SK-N-SH (cell line): ENCODE results near the gene GABRD. TPM values are rescaled to one million over a fixed set of nuclear protein-coding genes. Genes with fewer than 3 reads are reported as not detected.

ENCODE experiments used
- CTCF ChIA-PET: fragments of 300-600, 350-600 bp; formaldehyde crosslinking; extraction: SDS; loops from one replicate; lab custom pipeline; 2021; lab: Yijun Ruan, JAX
- POLR2A ChIA-PET: fragments of 350-600 bp; sonication (Branson Sonifier 250); formaldehyde crosslinking; extraction: SDS; loops from one replicate; lab custom pipeline; 2020; ENCODE audit warnings: antibody characterized with exemption, inconsistent platforms; lab: Yijun Ruan, JAX
- DNase-seq: peaks from one replicate; pipeline ENCODE4 v3.0.0; 2012
- H2AFZ ChIP-seq: fragments of 200-600 bp; sonication (generic); 2 replicates; pipeline ENCODE4 v1.8.1; 2016; ENCODE audit warnings: antibody characterized with exemption, mild to moderate bottlenecking, low read depth
- H3F3A ChIP-seq: fragments of 200-600 bp; sonication (generic); replicated peaks from 2 replicates; pipeline ENCODE3; 2016; ENCODE audit warnings: antibody characterized with exemption, mild to moderate bottlenecking; ENCODE audit not compliant: insufficient read depth
- H3K27ac ChIP-seq, 2 experiments: fragments of 200-500 bp in 1 of 2; fragments of 200-600 bp in 1 of 2; sonication (Bioruptor generic) in 1 of 2; sonication (generic), shearing (Covaris generic) in 1 of 2; 2 replicates each; pipeline versions ENCODE4 v1.5.1 to v1.6.1; 2014 to 2016; ENCODE audit warnings: low read depth in 2 of 2, inconsistent platforms in 1 of 2, low read length in 1 of 2, mild to moderate bottlenecking in 1 of 2, mixed read lengths in 1 of 2
- H3K27me3 ChIP-seq: fragments of 200-600 bp; sonication (generic), shearing (Covaris generic); 2 replicates; pipeline ENCODE4 v1.6.1; 2016; ENCODE audit warnings: mixed run types; ENCODE audit not compliant: insufficient read depth
- H3K36me3 ChIP-seq, 2 experiments: fragments of 200-500 bp in 1 of 2; fragments of 200-600 bp in 1 of 2; sonication (Bioruptor generic) in 1 of 2; sonication (generic) in 1 of 2; replicated peaks in 1 of 2; 2 replicates each; pipeline versions ENCODE3 to v1.5.1; 2014 to 2016; ENCODE audit warnings: low read length in 1 of 2, mild to moderate bottlenecking in 1 of 2; ENCODE audit not compliant: insufficient read depth in 2 of 2, control insufficient read depth in 1 of 2
- H3K4me1 ChIP-seq, 2 experiments: fragments of 200-500 bp in 1 of 2; fragments of 200-600 bp in 1 of 2; sonication (Bioruptor generic) in 1 of 2; sonication (generic), shearing (Covaris generic) in 1 of 2; 2 replicates each; pipeline versions ENCODE4 v1.5.1 to v1.6.1; 2014 to 2016; ENCODE audit warnings: low read depth in 1 of 2, low read length in 1 of 2, mixed run types in 1 of 2; ENCODE audit not compliant: insufficient read depth in 2 of 2, control insufficient read depth in 1 of 2
- H3K4me2 ChIP-seq: fragments of 200-600 bp; sonication (generic), shearing (Covaris generic); 2 replicates; pipeline ENCODE4 v1.6.1; 2017; ENCODE audit warnings: mixed run types
- H3K4me3 ChIP-seq, 2 experiments: fragments of 200-500 bp in 1 of 2; fragments of 200-600 bp in 1 of 2; sonication (Bioruptor generic) in 1 of 2; sonication (generic), shearing (Covaris generic) in 1 of 2; 2 replicates each; pipeline versions ENCODE4 v1.5.1 to v1.8.1; 2014 to 2016; ENCODE audit warnings: low read depth in 2 of 2, inconsistent platforms in 1 of 2, low read length in 1 of 2, mild to moderate bottlenecking in 1 of 2, mixed read lengths in 1 of 2, moderate library complexity in 1 of 2
- H3K79me2 ChIP-seq: fragments of 200-600 bp; sonication (generic); 2 replicates; pipeline ENCODE4 v1.8.1; 2017; ENCODE audit warnings: mild to moderate bottlenecking; ENCODE audit not compliant: insufficient read depth
- H3K9ac ChIP-seq: fragments of 200-600 bp; sonication (generic); 2 replicates; pipeline ENCODE4 v1.6.1; 2017; ENCODE audit warnings: mixed run types
- H3K9me2 ChIP-seq: fragments of 200-600 bp; sonication (generic); 2 replicates; pipeline ENCODE4 v1.6.1; 2017; ENCODE audit warnings: mixed run types
- H3K9me3 ChIP-seq: fragments of 200-600 bp; sonication (generic); 2 replicates; pipeline ENCODE4 v1.6.1; 2017; ENCODE audit warnings: mixed run types, mild to moderate bottlenecking, moderate library complexity
- H4K20me1 ChIP-seq: fragments of 200-600 bp; sonication (generic); 2 replicates; pipeline ENCODE4 v1.6.1; 2017; ENCODE audit warnings: mild to moderate bottlenecking, mixed run types; ENCODE audit not compliant: insufficient read depth
- CTCF ChIP-seq: fragments of 200-600 bp; sonication (generic); IDR thresholded peaks from 2 replicates; pipeline ENCODE4 v1.6.1; 2017; ENCODE audit warnings: antibody characterized with exemption, mild to moderate bottlenecking, moderate library complexity
- EZH2phosphoT487 ChIP-seq: fragments of 200-600 bp; sonication (generic); IDR thresholded peaks from 2 replicates; pipeline ENCODE4 v1.6.1; 2017; ENCODE audit warnings: low read depth, mixed run types, mild to moderate bottlenecking, antibody characterized with exemption, moderate library complexity, borderline replicate concordance
- FOXJ3 ChIP-seq: sonication (generic); formaldehyde crosslinking; IDR thresholded peaks from 2 replicates; pipeline ENCODE4 v1.5.1; 2020; ENCODE audit warnings: mild to moderate bottlenecking, missing genetic modification reagents
- GATA2 ChIP-seq: sonication (generic); formaldehyde crosslinking; IDR thresholded peaks from 2 replicates; pipeline ENCODE4 v1.5.0; 2020; ENCODE audit warnings: mild to moderate bottlenecking, missing genetic modification reagents
- MAX ChIP-seq: IDR thresholded peaks from 2 replicates; pipeline ENCODE4 v1.4.0; 2012; ENCODE audit warnings: low read depth
- NFIC ChIP-seq: IDR thresholded peaks from 2 replicates; pipeline ENCODE4 v1.4.0; 2012; ENCODE audit warnings: borderline replicate concordance
- SMC3 ChIP-seq: IDR thresholded peaks from 2 replicates; pipeline ENCODE4 v1.6.1; 2012; ENCODE audit warnings: low read depth, low read length, improper control_type of control experiment
- TCF12 ChIP-seq: IDR thresholded peaks from 2 replicates; pipeline ENCODE4 v1.4.0; 2012
- USF2 ChIP-seq: fragments of 150-350 bp; IDR thresholded peaks from 2 replicates; pipeline ENCODE4 v1.6.1; 2017; ENCODE audit warnings: antibody characterized with exemption, low read length, low read depth, borderline replicate concordance
- whole genome bisulfite sequencing: methylation state at CpG from one replicate; pipeline ENCODE4 v1.1.6; 2017; ENCODE audit warnings: low lambda C conversion rate; 5-methylcytosine and 5-hydroxymethylcytosine counted together
- polyA plus RNA-seq, 3 experiments: library from polyadenylated mRNA; depleted of rRNA; stranded (reverse); fragments of >200 nt; gene quantifications; 2 replicates each; pipeline ENCODE4 v1.2.3, GENCODE V29; 2012
- TF ChIP-seq, protein P1 (sequence below): IDR thresholded peaks from 2 replicates; pipeline ENCODE4 v1.6.1; 2012; ENCODE audit warnings: mild to moderate bottlenecking, low read depth, low read length, moderate library complexity
- TF ChIP-seq, protein P2 (sequence below): fragments of 150-350 bp; IDR thresholded peaks from 2 replicates; pipeline ENCODE4 v1.6.1; 2016; ENCODE audit warnings: mild to moderate bottlenecking, low read depth, low read length
- TF ChIP-seq, protein P3 (sequence below): IDR thresholded peaks from 2 replicates; pipeline ENCODE4; 2012
- TF ChIP-seq, protein P4 (sequence below): IDR thresholded peaks from 2 replicates; pipeline ENCODE4 v1.4.0; 2012; ENCODE audit warnings: low read depth, borderline replicate concordance

GABRD gene
- polyA plus RNA-seq, 1 of the 3 experiments (the other 2 are of a cell fraction), result 0.07 TPM

DNA sequence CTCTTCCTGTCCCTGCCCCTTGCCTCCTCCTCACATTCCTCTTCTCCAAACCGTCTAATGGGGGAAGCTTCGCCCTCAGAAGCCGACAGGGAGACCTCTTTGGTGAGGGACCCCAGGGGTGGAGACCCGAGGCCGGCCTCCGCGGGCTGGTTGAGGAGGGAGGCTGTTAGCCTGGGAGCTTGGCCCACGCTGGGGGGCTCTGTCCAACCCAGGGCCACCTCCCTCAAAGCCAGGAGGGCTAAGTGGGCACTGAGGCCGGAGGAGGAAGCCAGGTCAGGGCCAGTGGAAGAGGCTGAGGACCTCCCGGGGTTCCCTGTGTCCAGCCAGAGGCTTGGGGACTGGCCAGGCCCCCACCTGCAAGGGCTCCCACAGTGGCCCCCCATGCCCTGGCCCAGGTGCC is 5.3 kb downstream of the GABRD start (continued):
- no peak for TF ChIP-seq NFIC
- TF ChIP-seq TCF12, result no peak
- no peak for TF ChIP-seq FOXJ3 (CRISPR knock-in tag)
- TF ChIP-seq USF2, result no peak
- TF ChIP-seq, protein P1, sequence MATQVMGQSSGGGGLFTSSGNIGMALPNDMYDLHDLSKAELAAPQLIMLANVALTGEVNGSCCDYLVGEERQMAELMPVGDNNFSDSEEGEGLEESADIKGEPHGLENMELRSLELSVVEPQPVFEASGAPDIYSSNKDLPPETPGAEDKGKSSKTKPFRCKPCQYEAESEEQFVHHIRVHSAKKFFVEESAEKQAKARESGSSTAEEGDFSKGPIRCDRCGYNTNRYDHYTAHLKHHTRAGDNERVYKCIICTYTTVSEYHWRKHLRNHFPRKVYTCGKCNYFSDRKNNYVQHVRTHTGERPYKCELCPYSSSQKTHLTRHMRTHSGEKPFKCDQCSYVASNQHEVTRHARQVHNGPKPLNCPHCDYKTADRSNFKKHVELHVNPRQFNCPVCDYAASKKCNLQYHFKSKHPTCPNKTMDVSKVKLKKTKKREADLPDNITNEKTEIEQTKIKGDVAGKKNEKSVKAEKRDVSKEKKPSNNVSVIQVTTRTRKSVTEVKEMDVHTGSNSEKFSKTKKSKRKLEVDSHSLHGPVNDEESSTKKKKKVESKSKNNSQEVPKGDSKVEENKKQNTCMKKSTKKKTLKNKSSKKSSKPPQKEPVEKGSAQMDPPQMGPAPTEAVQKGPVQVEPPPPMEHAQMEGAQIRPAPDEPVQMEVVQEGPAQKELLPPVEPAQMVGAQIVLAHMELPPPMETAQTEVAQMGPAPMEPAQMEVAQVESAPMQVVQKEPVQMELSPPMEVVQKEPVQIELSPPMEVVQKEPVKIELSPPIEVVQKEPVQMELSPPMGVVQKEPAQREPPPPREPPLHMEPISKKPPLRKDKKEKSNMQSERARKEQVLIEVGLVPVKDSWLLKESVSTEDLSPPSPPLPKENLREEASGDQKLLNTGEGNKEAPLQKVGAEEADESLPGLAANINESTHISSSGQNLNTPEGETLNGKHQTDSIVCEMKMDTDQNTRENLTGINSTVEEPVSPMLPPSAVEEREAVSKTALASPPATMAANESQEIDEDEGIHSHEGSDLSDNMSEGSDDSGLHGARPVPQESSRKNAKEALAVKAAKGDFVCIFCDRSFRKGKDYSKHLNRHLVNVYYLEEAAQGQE, result no peak
- TF ChIP-seq, protein P2, sequence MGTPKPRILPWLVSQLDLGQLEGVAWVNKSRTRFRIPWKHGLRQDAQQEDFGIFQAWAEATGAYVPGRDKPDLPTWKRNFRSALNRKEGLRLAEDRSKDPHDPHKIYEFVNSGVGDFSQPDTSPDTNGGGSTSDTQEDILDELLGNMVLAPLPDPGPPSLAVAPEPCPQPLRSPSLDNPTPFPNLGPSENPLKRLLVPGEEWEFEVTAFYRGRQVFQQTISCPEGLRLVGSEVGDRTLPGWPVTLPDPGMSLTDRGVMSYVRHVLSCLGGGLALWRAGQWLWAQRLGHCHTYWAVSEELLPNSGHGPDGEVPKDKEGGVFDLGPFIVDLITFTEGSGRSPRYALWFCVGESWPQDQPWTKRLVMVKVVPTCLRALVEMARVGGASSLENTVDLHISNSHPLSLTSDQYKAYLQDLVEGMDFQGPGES, result no peak
- TF ChIP-seq GATA2, result no peak

GRCh38 chr1:2024887-2025286 is 5.7 kb downstream of the GABRD start:
- WGBS, result 80% methylated on average over 7 of the region's 18 CpGs
- H3K27me3 ChIP-seq, result peaks cover 3% of the 10 kb centered on the region; the same call in 1 of the 2 replicates
- CTCF ChIA-PET, result interaction anchor here (1.0 to 7.1 kb wide), 4 partner anchors 20 to 81 kb away, joined by 3 to 63 read pairs (median 4); no protein-coding TSS in a partner anchor

More at GRCh38 chr1:2024887-2025286, 5.7 kb downstream of the GABRD start:
- Histone ChIP-seq H3K4me3 (no peak overlapping the region), H3K79me2 (no peaks in the 10 kb centered on the region), H3K4me1 (no peaks in the 10 kb centered on the region), H2AFZ (no peak overlapping the region), H4K20me1 (no peaks in the 10 kb centered on the region), H3K36me3 (no peaks in the 10 kb centered on the region), H3K27ac (no peak overlapping the region), H3K9ac (no peak overlapping the region), H3K9me3 (no peaks in the 10 kb centered on the region), H3F3A (no peaks in the 10 kb centered on the region), H3K4me2 (no peak overlapping the region), H3K9me2 (no peaks in the 10 kb centered on the region)
- TF ChIP-seq, protein P2, result no peak
- TF ChIP-seq USF2 (no peak), SMC3 (no peak), EZH2phosphoT487 (no peak), CTCF (no peak), GATA2 (no peak), MAX (no peak)
- TF ChIP-seq, protein P3, sequence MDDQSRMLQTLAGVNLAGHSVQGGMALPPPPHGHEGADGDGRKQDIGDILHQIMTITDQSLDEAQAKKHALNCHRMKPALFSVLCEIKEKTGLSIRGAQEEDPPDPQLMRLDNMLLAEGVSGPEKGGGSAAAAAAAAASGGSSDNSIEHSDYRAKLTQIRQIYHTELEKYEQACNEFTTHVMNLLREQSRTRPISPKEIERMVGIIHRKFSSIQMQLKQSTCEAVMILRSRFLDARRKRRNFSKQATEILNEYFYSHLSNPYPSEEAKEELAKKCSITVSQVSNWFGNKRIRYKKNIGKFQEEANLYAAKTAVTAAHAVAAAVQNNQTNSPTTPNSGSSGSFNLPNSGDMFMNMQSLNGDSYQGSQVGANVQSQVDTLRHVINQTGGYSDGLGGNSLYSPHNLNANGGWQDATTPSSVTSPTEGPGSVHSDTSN, result no peak
- TF ChIP-seq, protein P4, sequence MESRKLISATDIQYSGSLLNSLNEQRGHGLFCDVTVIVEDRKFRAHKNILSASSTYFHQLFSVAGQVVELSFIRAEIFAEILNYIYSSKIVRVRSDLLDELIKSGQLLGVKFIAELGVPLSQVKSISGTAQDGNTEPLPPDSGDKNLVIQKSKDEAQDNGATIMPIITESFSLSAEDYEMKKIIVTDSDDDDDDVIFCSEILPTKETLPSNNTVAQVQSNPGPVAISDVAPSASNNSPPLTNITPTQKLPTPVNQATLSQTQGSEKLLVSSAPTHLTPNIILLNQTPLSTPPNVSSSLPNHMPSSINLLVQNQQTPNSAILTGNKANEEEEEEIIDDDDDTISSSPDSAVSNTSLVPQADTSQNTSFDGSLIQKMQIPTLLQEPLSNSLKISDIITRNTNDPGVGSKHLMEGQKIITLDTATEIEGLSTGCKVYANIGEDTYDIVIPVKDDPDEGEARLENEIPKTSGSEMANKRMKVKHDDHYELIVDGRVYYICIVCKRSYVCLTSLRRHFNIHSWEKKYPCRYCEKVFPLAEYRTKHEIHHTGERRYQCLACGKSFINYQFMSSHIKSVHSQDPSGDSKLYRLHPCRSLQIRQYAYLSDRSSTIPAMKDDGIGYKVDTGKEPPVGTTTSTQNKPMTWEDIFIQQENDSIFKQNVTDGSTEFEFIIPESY, result no peak
- POLR2A ChIA-PET, result no interaction called here
- no peak for DNase-seq
